Chondrocyte (in vitro differentiated cells): ENCODE data around the gene RIC8B. TPM values are rescaled to one million over a fixed set of nuclear protein-coding genes. Genes with fewer than 3 reads are reported as not detected.
"Not testable (repeated sequence)": the region's sequence is repeated elsewhere in the genome, so short reads cannot be mapped to it uniquely, and the experiment has no call there.

Source experiments
- DNase-seq: peaks from one replicate; pipeline ENCODE4 v3.0.0; 2021; ENCODE audit warnings: mixed read lengths, low spot score
- H3K27ac Mint-ChIP-seq: one replicate; pipeline ENCODE4 v1.8.0; 2021; ENCODE audit warnings: mild to moderate bottlenecking, moderate library complexity, mixed read lengths; ENCODE audit not compliant: unreplicated experiment
- H3K27me3 Mint-ChIP-seq: 2 replicates; pipeline ENCODE4 v1.8.0; 2021; ENCODE audit warnings: low read depth, mixed read lengths
- H3K36me3 Mint-ChIP-seq: 2 replicates; pipeline ENCODE4 v1.8.0; 2021; ENCODE audit warnings: low read depth, mixed read lengths
- H3K4me1 Mint-ChIP-seq: 2 replicates; pipeline ENCODE4 v1.8.0; 2021; ENCODE audit warnings: low read depth, mild to moderate bottlenecking, mixed read lengths
- H3K4me3 Mint-ChIP-seq: one replicate; pipeline ENCODE4 v1.8.0; 2021; ENCODE audit warnings: mild to moderate bottlenecking, moderate library complexity, mixed read lengths; ENCODE audit not compliant: unreplicated experiment
- H3K9me3 Mint-ChIP-seq: 2 replicates; pipeline ENCODE4 v1.8.0; 2021; ENCODE audit warnings: low read depth, mixed read lengths
- total RNA-seq: library from RNA; stranded (reverse); gene quantifications from 3 replicates; pipeline ENCODE4 v1.2.1, GENCODE V29; 2021
- TF ChIP-seq, protein P1 (sequence below): fragments of 200-600 bp; sonication (generic); IDR thresholded peaks from 2 replicates; pipeline ENCODE4 v1.5.0; 2021; ENCODE audit warnings: antibody characterized with exemption, mild to moderate bottlenecking, moderate library complexity

Gene RIC8B
- total RNA-seq, 1 donor from 2014 or later: 12.3 TPM

DNA sequence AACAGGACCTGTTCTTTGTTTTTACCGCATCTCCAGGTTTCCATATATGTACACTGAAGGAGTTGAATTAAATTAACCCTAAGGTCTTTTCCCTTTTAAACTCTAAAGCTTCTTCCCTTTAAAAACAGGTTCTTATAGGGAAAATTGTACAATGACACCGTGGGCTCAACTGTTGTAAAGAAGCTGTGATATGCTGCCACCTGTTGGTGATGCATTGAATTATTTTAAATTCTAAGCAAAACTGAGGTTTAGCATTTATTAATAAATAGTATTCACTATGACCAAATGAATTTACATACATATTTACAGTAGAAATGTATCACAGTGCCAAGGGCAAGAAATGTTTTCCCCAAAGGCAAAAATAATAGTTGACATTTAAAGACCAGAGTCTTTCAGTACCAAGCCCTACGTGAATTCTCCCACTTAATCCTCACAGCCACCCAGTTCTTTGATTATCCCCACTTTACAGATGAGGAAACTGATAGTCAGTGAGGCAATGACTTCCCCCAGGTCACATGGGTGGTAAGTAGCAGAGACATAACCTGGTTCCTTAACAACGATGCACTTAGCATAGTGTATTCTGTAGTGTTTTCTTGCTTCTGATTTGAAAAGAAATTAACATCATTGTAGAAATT, 145.5 kb downstream of the RIC8B start:
- no peak overlapping the region for H3K27ac Mint-ChIP-seq
- no peak overlapping the region for H3K4me3 Mint-ChIP-seq
- TF ChIP-seq, protein P1, sequence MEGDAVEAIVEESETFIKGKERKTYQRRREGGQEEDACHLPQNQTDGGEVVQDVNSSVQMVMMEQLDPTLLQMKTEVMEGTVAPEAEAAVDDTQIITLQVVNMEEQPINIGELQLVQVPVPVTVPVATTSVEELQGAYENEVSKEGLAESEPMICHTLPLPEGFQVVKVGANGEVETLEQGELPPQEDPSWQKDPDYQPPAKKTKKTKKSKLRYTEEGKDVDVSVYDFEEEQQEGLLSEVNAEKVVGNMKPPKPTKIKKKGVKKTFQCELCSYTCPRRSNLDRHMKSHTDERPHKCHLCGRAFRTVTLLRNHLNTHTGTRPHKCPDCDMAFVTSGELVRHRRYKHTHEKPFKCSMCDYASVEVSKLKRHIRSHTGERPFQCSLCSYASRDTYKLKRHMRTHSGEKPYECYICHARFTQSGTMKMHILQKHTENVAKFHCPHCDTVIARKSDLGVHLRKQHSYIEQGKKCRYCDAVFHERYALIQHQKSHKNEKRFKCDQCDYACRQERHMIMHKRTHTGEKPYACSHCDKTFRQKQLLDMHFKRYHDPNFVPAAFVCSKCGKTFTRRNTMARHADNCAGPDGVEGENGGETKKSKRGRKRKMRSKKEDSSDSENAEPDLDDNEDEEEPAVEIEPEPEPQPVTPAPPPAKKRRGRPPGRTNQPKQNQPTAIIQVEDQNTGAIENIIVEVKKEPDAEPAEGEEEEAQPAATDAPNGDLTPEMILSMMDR: peak; percentile 95
- peaks cover 7% of the 10 kb centered on the region for H3K9me3 Mint-ChIP-seq
- H3K4me1 Mint-ChIP-seq: peaks cover 2% of the 10 kb centered on the region
- H3K27me3 Mint-ChIP-seq: peaks cover 9% of the 10 kb centered on the region
- H3K36me3 Mint-ChIP-seq: no peaks in the 10 kb centered on the region
- DNase-seq: no peak

GRCh38 chr12:106921976-106922375, 147.5 kb downstream of the RIC8B start:
- H3K36me3 Mint-ChIP-seq, H3K4me1 Mint-ChIP-seq, H3K9me3 Mint-ChIP-seq, H3K4me3 Mint-ChIP-seq, H3K27me3 Mint-ChIP-seq, H3K27ac Mint-ChIP-seq, DNase-seq: not testable (repeated sequence)

GRCh38 chr12:106923594-106923993, 149.1 kb downstream of the RIC8B start:
- H3K27me3 Mint-ChIP-seq, H3K4me3 Mint-ChIP-seq, H3K27ac Mint-ChIP-seq, DNase-seq, H3K4me1 Mint-ChIP-seq, H3K36me3 Mint-ChIP-seq, H3K9me3 Mint-ChIP-seq: not testable (repeated sequence)

DNA sequence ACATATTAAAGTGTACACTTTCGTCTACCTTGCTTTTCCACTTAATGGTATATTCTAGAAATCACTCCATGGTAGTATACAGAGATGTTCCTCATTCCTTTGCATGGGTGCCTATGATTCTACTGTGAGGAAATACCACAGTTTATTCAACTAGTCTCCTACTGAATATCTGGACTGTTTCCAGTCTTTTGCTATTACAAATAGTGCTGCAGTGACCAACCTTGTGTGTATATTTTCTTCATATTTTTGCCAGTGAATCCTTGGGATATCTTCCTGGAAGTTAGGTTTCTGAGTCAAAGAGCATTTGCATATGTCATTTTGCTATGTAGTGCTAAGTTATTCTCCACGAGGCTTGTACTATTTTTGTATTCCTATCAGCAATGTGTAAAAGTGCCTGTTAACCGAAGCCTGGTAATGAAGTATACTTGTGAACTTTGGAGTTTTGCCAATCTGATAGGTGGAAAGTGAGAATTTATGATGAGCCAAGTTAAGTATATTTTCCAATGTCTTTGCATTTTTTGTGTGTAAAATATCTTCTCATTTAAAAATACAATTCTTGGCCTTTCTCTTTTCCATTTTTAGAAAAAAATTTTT, 149.9 kb downstream of the RIC8B start:
- TF ChIP-seq, protein P1: no peak
- Mint-ChIP-seq H3K36me3 (no peaks in the 10 kb centered on the region), H3K27me3 (peaks cover 12% of the 10 kb centered on the region), H3K27ac (no peak overlapping the region), H3K4me1 (peaks cover 2% of the 10 kb centered on the region), H3K4me3 (no peak overlapping the region), H3K9me3 (peaks cover 7% of the 10 kb centered on the region)
- no peak for DNase-seq

DNA sequence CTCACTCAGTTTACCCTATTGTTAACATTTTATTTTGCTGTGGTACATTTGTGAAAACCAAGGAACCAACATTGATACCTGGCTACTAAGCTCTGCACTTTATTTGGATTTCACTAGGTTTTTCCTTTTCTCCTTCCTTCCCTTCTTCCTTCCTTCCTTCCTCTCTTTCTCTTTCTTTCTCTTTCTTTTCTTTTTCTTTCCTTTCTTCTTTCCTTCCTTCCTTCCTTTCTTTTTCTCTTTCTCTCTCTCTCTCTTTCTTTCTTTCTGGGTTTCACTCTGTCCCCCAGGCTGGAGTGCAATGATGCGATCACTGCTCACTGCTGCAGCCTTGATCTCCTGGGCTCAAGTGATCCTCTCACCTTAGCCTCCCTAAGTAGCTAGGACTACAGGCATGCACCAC, 152.2 kb downstream of the RIC8B start:
- Mint-ChIP-seq H3K27ac (no peak overlapping the region), H3K4me1 (no peaks in the 10 kb centered on the region), H3K36me3 (no peaks in the 10 kb centered on the region), H3K27me3 (peaks cover 21% of the 10 kb centered on the region), H3K9me3 (peaks cover 7% of the 10 kb centered on the region), H3K4me3 (no peak overlapping the region)
- TF ChIP-seq, protein P1: no peak
- DNase-seq: no peak

GRCh38 chr12:106934277-106934676, 159.8 kb downstream of the RIC8B start:
- H3K4me1 Mint-ChIP-seq: no peaks in the 10 kb centered on the region
- no peak for DNase-seq
- H3K36me3 Mint-ChIP-seq: peaks cover 4% of the 10 kb centered on the region
- peaks cover 11% of the 10 kb centered on the region for H3K9me3 Mint-ChIP-seq
- TF ChIP-seq, protein P1: no peak
- no peak overlapping the region for H3K27ac Mint-ChIP-seq
- peaks cover 11% of the 10 kb centered on the region for H3K27me3 Mint-ChIP-seq
- H3K4me3 Mint-ChIP-seq: no peak overlapping the region

Other genes starting within 250 kb of the RIC8B start
- gene RFX4, start 191.7 kb upstream of the RIC8B start, total RNA-seq: not detected in 3 replicates
- gene TMEM263, start 181.2 kb downstream of the RIC8B start, total RNA-seq: 135 to 172 TPM (median 139 TPM) in 3 replicates
- 7.0 to 12.3 TPM (median 7.5 TPM) in 3 replicates for gene MTERF2, start 212.5 kb downstream of the RIC8B start, total RNA-seq